HG03064 (cell line): ENCODE measurements around the gene TRIM69.

Experiments
- ATAC-seq: cut with Tn5 transposase; IDR thresholded peaks from one replicate; pipeline ENCODE4 v1.9.1; 2021; ENCODE audit warnings: low read depth; ENCODE audit not compliant: unreplicated experiment

The TRIM69 gene

DNA sequence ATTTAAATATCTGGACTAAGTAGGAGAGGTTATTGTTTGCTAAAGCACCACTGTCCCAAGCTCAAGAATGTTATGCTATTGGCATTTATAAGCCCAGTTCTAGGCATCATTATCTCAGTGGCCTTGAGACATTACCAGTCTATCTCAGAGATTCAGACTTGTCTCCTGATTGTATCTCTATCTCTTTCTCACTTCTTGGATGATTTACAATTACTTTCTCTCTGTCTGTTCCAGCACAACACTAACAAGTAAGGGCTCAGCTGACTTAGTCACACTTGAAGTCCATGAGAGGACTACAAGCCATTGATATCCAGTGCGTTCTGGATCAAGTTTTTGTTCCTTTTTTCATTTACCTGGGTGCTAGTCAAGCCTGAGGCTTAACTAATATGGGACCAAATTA lies 60.2 kb downstream of the TRIM69 start:
- ATAC-seq = no peak

DNA sequence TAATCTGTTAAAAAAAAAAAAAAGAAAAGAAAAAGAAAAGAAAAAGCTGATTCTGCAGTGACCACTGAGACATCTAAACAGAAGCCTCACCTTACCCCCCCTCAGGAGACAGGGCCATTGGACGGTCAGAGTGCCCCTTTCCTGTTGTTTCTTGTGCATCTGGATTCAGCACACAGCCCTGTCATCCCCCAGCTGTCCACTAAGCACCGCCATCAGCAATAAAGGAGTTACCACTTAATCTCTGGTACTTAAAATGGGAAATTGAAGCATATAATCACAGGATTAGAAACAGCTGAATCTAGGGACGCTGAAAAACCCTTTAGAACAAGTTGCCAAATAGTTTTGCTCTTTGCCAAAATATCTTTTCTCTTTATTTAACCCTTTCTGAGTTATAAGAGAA lies 62.5 kb downstream of the TRIM69 start:
- no peak for ATAC-seq

DNA sequence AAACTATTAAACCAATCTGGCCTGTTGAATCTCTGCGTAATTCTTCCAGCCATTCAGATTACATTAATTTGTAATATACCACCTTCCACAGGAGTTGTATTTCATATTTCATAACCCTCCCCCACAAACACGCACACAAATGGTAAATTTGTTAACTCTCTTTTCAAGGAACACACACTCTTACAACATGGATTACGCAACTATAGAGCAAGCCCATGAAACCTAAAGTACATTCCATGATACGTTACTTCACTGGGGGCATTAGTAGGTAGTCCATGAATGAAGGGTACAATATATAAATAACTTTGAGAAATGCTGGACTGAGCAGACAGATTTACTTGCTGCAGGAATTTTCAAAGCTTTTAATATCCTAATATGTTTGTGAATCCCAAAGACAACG lies 65.0 kb downstream of the TRIM69 start:
- no peak for ATAC-seq

DNA sequence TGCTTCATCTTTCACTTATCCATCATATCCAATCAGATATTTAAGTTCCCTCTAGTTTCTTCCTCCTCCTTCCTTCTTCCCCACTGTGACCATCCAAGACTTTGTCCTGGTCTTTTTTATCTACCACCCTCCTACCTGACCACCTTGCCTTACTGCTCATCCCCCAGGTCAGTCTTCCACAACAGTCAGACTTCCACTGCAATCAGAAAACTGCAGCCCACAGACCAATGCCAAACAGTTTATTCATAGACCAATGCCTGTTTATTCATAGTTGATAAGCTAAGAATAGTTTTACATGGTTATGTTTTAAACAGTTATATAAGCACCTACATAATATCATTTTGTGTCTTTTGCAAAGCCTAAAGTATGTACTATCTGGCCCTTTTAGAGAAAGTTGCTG lies 65.5 kb downstream of the TRIM69 start:
- no peak for ATAC-seq

DNA sequence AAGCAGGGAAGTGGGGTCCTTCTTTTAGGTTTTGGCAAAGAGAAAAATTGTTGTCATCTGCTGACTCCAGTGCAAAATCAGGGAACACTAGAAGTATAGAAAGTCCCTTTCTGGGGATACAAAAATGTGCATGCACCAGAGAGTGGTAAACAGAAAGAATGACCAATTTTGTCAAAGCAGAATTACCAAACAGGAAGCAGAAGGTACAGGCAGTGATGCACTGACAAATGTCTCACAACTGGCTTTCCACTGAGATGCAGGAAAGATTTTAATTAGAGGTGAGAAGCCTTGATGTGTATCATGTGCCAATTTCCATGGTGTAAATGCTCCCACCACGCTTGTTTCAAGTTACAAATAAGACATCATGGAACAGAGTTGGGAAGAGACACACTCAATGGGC lies 66.0 kb downstream of the TRIM69 start:
- no peak for ATAC-seq

DNA sequence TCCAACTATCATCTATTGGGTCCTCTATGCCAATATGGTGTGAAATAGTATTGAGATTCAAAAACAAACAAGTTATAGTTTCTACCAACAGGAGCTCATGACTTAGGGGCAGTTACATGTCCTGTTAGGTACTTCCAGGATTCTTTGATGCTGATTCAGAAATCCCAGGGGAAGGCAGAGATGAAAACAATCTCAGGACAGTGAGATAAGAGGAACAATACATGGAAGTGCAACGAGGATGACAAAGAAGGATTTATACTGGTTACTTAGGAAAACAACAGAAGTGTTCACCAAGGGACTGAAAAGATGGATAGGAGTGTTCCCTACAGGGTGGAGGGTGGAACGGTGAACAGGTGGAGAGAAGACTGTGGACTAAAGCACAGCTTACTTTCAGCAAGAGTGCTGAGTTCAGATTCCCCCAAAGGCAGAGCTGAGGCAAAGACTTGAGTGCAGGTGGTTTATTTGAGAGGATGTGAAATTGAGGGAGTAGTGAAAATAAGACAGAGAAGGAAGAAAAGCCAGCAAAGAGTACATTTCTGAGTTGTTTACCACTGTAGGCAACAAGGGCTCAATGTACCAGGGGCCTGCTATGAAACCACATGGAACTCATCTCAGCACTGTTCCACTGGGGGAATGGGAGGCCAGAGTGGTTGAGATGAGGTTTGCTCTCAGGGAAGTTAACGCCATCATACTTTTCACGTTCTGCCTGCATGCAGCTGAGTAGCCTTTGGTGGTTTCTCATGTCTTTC lies 68.1 kb downstream of the TRIM69 start:
- ATAC-seq = no peak

DNA sequence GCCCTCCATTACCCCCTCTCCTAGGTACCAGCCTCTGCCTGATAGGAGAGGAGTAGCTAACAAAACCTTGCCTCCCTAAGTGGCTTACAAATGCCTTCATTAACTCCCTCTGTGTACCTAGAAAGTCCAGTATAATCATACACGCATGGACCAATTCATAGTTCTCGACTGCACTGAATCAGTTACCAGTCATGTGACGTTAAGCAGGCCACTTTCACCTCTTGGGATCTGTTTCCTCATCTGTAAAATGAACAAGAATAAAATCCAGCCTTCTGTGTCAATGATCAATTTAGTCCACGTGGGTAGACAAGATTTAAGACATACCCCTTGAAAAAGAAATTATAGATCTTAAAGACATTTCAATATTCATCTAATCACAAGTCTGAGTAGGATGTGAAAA lies 72.2 kb downstream of the TRIM69 start:
- no peak for ATAC-seq

DNA sequence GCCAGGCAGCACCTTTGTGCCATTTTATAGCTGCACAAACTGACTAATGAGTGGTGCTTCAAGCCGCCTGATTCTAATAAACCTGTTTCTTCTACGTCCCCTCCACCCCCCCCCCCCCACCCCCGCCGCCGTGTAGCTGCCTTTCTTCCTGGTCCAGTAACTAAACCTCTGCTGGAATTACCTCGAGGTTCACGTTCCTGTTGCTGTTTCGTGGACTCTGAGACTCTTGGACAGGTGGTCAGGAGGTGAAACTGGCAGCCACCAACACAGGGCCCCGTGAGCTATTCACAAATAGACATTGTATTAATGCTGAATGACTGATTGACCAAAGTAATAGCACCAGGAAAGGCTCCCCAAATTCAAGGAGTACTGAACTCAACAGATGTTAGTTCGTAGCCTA lies 73.9 kb downstream of the TRIM69 start:
- no peak for ATAC-seq

DNA sequence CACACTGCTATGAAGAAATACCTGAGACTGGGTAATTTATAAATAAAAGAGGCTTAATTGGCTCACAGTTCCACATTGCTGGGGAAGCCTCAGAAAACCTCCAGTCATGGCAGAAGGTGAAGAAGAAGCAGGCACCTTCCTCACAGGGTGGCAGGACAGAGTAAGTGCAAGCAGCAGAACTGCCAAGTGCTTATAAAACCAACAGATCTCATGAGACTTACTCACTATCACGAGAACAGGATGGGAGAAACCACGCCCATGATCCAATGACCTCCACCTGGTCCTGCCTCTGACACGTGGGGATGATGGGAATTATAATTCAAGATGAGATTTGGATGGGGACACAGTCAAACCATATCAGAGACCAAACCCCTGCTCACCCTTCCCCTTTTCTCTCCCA lies 75.0 kb downstream of the TRIM69 start:
- ATAC-seq = no peak

DNA sequence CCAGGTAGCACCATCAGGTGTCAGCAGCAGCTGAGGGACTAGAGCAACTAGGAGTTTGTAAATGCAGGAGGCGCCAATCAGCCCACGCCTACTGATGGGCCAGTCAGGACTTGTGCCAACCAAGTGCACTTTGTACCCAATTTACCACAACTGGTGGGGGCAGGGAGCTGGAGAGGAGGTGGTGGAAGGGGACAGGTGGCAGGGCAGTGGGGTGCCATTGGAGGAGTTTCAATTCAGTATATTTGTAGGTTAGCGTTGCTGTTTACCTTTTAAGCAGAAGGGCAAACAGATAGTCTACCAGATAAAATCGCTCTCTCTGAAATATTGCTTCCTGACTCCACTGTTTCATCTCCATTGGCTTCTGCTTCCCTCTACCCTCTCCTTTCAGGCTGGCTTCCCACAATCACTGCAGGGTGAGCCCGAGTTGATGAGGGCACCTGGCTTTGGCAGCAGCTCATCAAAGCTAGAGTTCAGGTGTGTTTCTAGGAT lies 75.7 kb downstream of the TRIM69 start:
- no peak for ATAC-seq

DNA sequence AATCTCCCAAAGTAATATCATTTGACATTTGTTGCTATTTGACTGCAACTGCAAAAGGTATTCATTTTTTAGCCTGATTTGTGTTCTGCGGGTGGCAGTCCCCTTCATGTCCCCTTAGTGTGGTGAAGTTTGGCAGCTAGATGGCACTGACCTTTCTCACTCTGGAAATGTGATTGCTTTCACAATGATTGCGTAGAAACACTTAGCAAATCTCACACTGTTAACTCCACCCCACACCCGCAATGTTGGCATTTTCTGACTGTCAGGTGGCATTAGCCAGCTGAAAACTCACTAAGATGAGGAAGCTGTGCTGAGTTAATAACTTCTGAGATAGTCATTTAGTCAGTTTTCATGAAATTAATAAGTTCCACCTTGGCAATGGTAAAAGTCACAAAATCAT lies 76.9 kb downstream of the TRIM69 start:
- no peak for ATAC-seq
